ENCODE results near the gene DDX6. TPM values are rescaled to one million over a fixed set of nuclear protein-coding genes. Genes with fewer than 3 reads are reported as not detected.
"Not testable (repeated sequence)": the region's sequence is repeated elsewhere in the genome, so short reads cannot be mapped to it uniquely, and the experiment has no call there.

Gene DDX6
- total and polyA plus RNA-seq, 10 of the 15 experiments (the other 5 are each of a cell fraction or from before 2014, with no cell fraction given) = 6.6 to 119 (median 48.8) TPM

DNA sequence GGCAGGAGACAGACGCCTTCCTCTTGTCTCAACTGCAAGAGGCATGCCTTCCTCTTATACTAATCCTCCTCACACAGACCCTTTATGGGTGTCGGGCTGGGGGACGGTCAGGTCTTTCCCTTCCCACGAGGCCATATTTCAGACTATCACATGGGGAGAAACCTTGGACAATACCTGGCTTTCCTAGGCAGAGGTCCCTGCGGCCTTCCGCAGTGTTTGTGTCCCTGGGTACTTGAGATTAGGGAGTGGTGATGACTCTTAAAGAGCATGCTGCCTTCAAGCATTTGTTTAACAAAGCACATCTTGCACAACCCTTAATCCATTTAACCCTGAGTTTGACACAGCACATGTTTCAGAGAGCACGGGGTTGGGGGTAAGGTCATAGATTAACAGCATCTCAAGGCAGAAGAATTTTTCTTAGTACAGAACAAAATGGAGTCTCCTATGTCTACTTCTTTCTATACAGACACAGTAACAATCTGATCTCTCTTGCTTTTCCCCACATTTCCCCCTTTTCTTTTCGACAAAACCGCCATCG, 69.4 kb downstream of the DDX6 start:
- H3K79me2 ChIP-seq (ENCODE audit: control insufficient read depth, insufficient read depth, low read length); H3K36me3 ChIP-seq (ENCODE audit: control insufficient read depth in 2 of 2, insufficient read depth in 2 of 2, low read length in 1 of 2); ATAC-seq; in situ Hi-C loops (cut with MboI); H3K9me3 ChIP-seq (replicated peaks; ENCODE audit: control insufficient read depth, insufficient read depth, low read length); H3K27me3 ChIP-seq (replicated peaks in 1 of 2; ENCODE audit: control insufficient read depth in 2 of 2, insufficient read depth in 2 of 2, low read length in 1 of 2); intact Hi-C loops (cut with micrococcal nuclease; ENCODE audit: unreplicated experiment); H2AFZ ChIP-seq (ENCODE audit: control insufficient read depth, low read depth, low read length); H4K20me1 ChIP-seq (ENCODE audit: control insufficient read depth, insufficient read depth); DNase-seq (ENCODE audit: low read depth, low spot score); H3K4me2 ChIP-seq (ENCODE audit: control insufficient read depth, insufficient read depth); H3K4me3 ChIP-seq; H3K4me1 ChIP-seq (ENCODE audit: control insufficient read depth, insufficient read depth, low read length); BruUV-seq (replicated peaks); POLR2A ChIA-PET; SMC1A ChIA-PET (ENCODE audit: uncharacterized antibody, unreplicated experiment); H3K27ac ChIP-seq (ENCODE audit: control insufficient read depth, insufficient read depth); H3K9ac ChIP-seq (ENCODE audit: control insufficient read depth, insufficient read depth, low read length); FAIRE-seq; RAD21 ChIA-PET (ENCODE audit: unreplicated experiment); CTCF ChIA-PET: not testable (repeated sequence)
- WGBS (ENCODE audit: insufficient coverage, insufficient replicate concordance, low lambda C conversion rate, missing lambda C conversion rate) = 90% methylated on average over 2 of the region's 10 CpGs

DNA sequence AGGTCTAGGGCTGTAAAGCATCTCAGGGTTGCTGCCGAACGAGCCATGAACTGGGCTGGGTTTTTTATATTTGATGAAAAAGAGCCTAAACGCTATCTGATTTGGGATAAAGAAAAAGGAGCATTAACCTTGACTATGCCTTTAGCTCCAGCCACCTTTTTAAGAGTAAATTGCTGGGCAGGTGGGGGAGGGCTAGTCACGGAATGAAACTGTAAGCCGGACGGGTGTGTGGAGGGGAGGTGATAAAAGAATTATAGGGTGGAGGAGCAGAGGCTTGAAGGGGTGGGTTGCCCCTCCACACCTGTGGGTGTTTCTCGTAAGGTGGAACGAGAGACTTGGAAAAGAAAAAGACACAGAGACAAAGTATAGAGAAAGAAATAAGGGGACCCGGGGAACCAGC, 70.2 kb downstream of the DDX6 start:
- RAD21 ChIA-PET (ENCODE audit: unreplicated experiment); in situ Hi-C loops (cut with MboI); POLR2A ChIA-PET; H3K4me2 ChIP-seq (ENCODE audit: control insufficient read depth, insufficient read depth); FAIRE-seq; H4K20me1 ChIP-seq (ENCODE audit: control insufficient read depth, insufficient read depth); H3K27ac ChIP-seq (ENCODE audit: control insufficient read depth, insufficient read depth); H3K9me3 ChIP-seq (replicated peaks; ENCODE audit: control insufficient read depth, insufficient read depth, low read length); DNase-seq (ENCODE audit: low read depth, low spot score); H3K36me3 ChIP-seq (ENCODE audit: control insufficient read depth in 2 of 2, insufficient read depth in 2 of 2, low read length in 1 of 2); H2AFZ ChIP-seq (ENCODE audit: control insufficient read depth, low read depth, low read length); H3K27me3 ChIP-seq (replicated peaks in 1 of 2; ENCODE audit: control insufficient read depth in 2 of 2, insufficient read depth in 2 of 2, low read length in 1 of 2); CTCF ChIA-PET; intact Hi-C loops (cut with micrococcal nuclease; ENCODE audit: unreplicated experiment); ATAC-seq; H3K4me3 ChIP-seq; H3K79me2 ChIP-seq (ENCODE audit: control insufficient read depth, insufficient read depth, low read length); H3K4me1 ChIP-seq (ENCODE audit: control insufficient read depth, insufficient read depth, low read length); H3K9ac ChIP-seq (ENCODE audit: control insufficient read depth, insufficient read depth, low read length); BruUV-seq (replicated peaks): not testable (repeated sequence)
- 39% methylated on average over 8 of the region's 9 CpGs for WGBS (ENCODE audit: insufficient coverage, insufficient replicate concordance, low lambda C conversion rate, missing lambda C conversion rate)
- SMC1A ChIA-PET (ENCODE audit: uncharacterized antibody, unreplicated experiment) = interaction anchor here (1.1 kb wide), 1 partner anchor 85 kb away, joined by 3 read pairs; no protein-coding TSS in a partner anchor

DNA sequence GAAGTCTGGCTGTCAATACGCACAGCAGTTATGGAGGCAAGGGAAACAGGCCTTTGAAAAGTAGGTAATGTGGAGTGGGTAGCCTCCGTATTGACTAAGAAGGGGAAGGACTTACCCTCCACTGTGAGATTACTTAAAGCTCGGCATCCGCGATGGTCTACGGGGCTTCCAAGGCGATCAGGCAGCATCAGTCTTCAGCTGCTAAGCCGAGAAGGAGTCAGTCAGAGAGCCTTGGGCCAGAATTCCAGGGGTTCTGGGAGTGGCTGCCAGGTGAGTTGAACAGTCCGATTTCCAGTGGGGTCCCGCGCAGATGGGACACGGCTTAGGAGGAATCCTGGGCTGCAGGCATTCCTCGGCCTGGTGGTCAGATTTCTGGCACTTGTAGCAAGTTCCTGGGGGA, 70.9 kb downstream of the DDX6 start:
- DNase-seq (ENCODE audit: low read depth, low spot score); H3K9me3 ChIP-seq (replicated peaks; ENCODE audit: control insufficient read depth, insufficient read depth, low read length); RAD21 ChIA-PET (ENCODE audit: unreplicated experiment); in situ Hi-C loops (cut with MboI); H4K20me1 ChIP-seq (ENCODE audit: control insufficient read depth, insufficient read depth); H3K27me3 ChIP-seq (replicated peaks in 1 of 2; ENCODE audit: control insufficient read depth in 2 of 2, insufficient read depth in 2 of 2, low read length in 1 of 2); H3K4me1 ChIP-seq (ENCODE audit: control insufficient read depth, insufficient read depth, low read length); H3K4me3 ChIP-seq; H3K36me3 ChIP-seq (ENCODE audit: control insufficient read depth in 2 of 2, insufficient read depth in 2 of 2, low read length in 1 of 2); BruUV-seq (replicated peaks); H3K9ac ChIP-seq (ENCODE audit: control insufficient read depth, insufficient read depth, low read length); POLR2A ChIA-PET; H3K4me2 ChIP-seq (ENCODE audit: control insufficient read depth, insufficient read depth); ATAC-seq; FAIRE-seq; H3K27ac ChIP-seq (ENCODE audit: control insufficient read depth, insufficient read depth); intact Hi-C loops (cut with micrococcal nuclease; ENCODE audit: unreplicated experiment); H3K79me2 ChIP-seq (ENCODE audit: control insufficient read depth, insufficient read depth, low read length); CTCF ChIA-PET; H2AFZ ChIP-seq (ENCODE audit: control insufficient read depth, low read depth, low read length): not testable (repeated sequence)
- SMC1A ChIA-PET (ENCODE audit: uncharacterized antibody, unreplicated experiment) = interaction anchor here (1.1 kb wide), 1 partner anchor 84 kb away, joined by 3 read pairs; no protein-coding TSS in a partner anchor
- WGBS (ENCODE audit: insufficient coverage, insufficient replicate concordance, low lambda C conversion rate, missing lambda C conversion rate) = 66% methylated on average over 9 of the region's 13 CpGs

GRCh38 chr11:118718562-118718961, 72.4 kb downstream of the DDX6 start:
- H3K27ac ChIP-seq (ENCODE audit: control insufficient read depth, insufficient read depth); H3K9ac ChIP-seq (ENCODE audit: control insufficient read depth, insufficient read depth, low read length); FAIRE-seq; ATAC-seq; BruUV-seq (replicated peaks); SMC1A ChIA-PET (ENCODE audit: uncharacterized antibody, unreplicated experiment); H2AFZ ChIP-seq (ENCODE audit: control insufficient read depth, low read depth, low read length); H3K4me3 ChIP-seq; RAD21 ChIA-PET (ENCODE audit: unreplicated experiment); intact Hi-C loops (cut with micrococcal nuclease; ENCODE audit: unreplicated experiment); H4K20me1 ChIP-seq (ENCODE audit: control insufficient read depth, insufficient read depth); H3K27me3 ChIP-seq (replicated peaks in 1 of 2; ENCODE audit: control insufficient read depth in 2 of 2, insufficient read depth in 2 of 2, low read length in 1 of 2); DNase-seq (ENCODE audit: low read depth, low spot score); CTCF ChIA-PET; H3K9me3 ChIP-seq (replicated peaks; ENCODE audit: control insufficient read depth, insufficient read depth, low read length); in situ Hi-C loops (cut with MboI); H3K4me2 ChIP-seq (ENCODE audit: control insufficient read depth, insufficient read depth); H3K79me2 ChIP-seq (ENCODE audit: control insufficient read depth, insufficient read depth, low read length); POLR2A ChIA-PET; H3K36me3 ChIP-seq (ENCODE audit: control insufficient read depth in 2 of 2, insufficient read depth in 2 of 2, low read length in 1 of 2): not testable (repeated sequence)
- WGBS (ENCODE audit: insufficient coverage, insufficient replicate concordance, low lambda C conversion rate, missing lambda C conversion rate) = 74% methylated on average over 7 of the region's 7 CpGs
- H3K4me1 ChIP-seq (ENCODE audit: control insufficient read depth, insufficient read depth, low read length) = peaks cover 12% of the 10 kb centered on the region
